Measurements from ENCODE around the gene ZNF625.

Gene ZNF625

DNA sequence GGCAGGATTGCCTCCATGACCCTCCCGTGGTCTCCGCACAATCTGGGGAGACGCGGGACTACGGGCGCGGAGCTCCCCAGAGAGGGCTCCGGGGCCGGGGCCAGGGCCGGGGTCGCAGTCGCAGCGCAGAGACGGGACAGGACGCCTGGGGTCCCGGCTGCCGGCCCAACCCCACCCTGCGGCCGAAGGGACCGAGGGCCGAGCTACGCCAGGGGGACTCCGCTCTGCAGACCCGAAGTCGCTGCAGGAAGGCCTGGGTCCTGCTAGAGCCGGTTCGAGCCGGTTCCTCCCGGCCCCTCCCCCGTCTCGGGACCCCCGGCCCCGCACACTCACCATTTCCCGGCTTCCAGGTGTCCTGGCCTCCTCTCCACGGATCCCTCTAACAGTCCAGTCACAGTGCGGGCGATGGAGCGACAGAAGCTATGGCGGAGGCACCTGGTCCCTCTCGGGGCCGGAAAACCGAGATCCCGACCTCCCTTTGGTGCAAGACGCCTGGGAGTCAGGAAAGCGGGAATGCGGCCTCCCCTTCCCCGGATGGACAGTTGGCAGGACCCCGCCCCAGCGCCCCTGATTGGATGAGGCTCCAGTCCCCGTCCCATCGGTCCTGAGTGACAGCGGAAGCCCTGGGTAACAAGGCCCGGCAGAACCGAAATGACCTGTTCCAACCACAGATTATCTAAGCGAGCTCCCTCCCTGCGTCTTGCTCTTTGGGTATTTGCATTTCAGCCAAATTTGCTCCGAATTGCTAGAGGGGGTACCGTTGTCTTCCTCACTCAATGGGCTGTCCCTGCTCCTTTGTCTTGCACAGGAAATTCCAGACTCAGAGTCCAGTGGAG, at the start of gene ZNF625:
Gene ZNF625, minus strand, starts transcription at position 512 of the 836 bp plus-strand sequence. Its CDS starts 176 bp downstream, at position 336.
- peak; percentile 94 for DNase-seq

- DNase-seq: no peak
Measured at GRCh38 chr19:12205296-12205695, 48.8 kb upstream of the ZNF625 start.

DNA sequence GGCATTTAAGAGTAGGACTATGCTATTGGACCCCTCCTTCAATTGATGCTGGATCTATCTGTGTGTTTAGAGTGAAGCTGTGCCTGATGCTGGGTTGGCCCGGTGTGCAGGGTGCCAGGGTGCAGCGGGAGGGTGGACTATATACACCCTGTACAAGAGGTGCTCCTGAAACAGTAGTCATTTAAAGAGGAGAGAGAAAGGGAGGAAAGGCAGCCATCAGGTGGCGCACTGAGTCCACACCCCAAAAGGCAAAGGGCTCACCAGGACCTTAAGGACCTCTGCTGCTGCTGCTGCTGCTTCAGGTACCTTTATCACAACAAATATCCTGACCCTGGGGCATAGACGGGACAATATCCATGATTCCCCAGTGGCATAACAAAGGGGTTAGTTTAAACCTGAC, 45.7 kb upstream of the ZNF625 start:
- no peak for DNase-seq

- no peak for DNase-seq
Measured at GRCh38 chr19:12199757-12200419, 43.4 kb upstream of the ZNF625 start.

GRCh38 chr19:12198136-12198535, 41.6 kb upstream of the ZNF625 start:
- DNase-seq: no peak

DNA sequence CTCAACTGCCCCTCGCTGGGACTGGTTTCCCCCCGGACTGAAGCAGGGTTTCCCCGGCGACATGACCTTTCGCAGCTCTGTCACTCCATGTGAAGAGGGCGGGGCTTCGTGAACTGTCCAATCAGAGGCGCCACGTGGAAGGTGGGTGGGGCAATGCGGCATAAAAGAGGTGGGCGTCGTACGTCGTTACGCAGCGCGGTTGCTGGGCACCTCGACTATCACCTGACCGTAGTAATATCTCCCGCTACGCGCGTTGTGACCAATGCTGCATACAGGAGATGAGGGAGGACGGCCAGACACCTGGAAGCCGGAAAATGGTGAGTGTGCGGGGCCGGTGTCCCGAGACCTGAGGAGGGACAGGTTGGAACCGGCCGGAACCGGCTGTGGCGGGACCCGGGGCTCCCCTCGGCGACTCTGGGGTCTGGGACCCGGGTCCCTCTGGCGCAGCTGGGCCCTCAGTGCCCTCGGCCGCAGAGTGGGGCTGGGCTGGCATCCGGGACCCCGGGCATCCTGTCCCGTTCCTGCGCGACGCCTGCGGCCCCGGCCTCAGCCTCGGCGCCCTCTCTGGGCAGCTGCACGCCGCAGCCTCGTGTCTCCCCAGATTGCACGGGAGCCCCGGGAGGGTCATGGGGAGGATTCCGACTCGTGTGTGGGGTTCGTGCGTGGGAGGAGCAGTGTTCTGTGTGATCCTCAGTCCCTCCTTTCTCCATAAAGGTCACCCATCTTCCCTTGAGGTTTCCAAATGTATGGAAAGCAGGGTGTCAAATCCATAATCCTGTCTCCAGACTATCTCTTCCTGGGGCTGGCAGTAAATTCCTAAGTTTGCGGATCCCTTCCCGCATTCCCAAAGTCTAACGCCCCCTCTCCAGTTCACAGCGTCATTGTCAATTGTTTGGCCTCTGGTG, 38.5 kb upstream of the ZNF625 start:
- peak; percentile 93 for DNase-seq

- no peak for DNase-seq
Measured at GRCh38 chr19:12187625-12188024, 31.1 kb upstream of the ZNF625 start.

- no peak for DNase-seq
Measured at GRCh38 chr19:12180377-12180776, 23.8 kb upstream of the ZNF625 start.

DNA sequence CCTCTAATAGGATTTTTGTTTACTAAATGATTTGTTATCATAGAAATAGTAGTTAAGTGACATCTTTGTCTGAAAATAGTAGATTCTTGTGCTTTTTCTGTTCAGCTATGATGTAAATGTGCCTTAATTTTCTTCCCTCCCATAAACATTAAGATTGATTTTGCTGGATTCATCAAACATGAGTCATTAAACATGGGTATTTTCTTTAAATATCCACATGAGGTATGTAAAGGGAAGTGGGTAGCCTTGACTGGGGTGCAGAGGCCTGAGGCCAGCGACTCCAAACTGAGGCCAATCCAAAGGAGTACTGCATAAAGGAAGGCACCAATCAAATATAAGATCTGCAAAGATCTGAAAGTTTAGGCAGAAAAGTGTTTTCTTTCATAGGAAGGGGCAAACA, 10.1 kb upstream of the ZNF625 start:
- no peak for DNase-seq

GRCh38 chr19:12163826-12164225, 7.3 kb upstream of the ZNF625 start:
- DNase-seq: no peak

DNA sequence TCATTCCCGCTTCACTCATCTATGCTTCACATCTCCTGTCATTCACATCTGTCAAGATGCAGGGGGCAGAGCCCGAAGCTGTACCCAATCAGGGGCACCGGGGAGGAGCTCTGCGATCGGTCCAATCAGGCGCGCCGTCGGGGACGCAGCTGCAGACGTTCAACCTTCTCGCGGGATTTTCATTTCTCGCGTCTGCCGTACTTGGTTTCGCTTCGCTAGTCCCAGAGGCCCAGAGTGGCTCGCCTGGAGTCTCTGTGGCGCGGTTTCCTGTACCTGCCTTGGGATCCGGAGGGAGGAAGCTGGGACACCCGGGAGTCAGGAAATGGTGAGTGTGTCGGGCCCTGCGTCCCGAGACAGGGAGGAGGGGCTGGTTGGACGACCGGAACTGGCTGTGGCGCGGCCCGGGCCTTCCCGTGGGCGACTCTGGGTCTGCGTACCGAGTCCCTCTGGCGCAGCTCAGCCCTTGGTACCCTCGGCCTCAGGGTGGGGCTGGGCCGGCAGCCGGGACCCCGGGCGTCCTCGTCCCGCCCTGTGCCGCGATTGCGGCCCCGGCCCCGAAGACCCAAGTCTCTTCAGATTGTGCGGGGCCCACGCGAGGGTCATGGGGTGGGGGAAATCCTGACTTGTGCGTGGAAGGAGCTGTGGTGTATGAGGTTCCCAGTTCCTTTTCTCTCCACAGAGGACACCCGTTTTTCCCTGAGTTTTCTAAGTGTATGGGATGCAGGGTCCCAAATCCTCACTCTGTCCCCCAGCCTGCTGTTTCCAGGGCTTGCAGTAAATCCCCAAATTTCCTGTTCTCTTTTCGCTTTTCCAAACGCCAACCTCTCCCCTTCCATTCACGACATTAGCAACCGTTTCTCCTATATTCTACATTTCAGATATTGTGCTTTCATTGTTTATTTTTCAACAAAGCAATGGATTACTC, 6.6 kb upstream of the ZNF625 start, which contains the start of gene ZNF136:
Gene ZNF136, plus strand, starts transcription at position 215 of the 925 bp plus-strand sequence. Its CDS starts 108 bp downstream, at position 323.
- peak; percentile 98 for DNase-seq

DNA sequence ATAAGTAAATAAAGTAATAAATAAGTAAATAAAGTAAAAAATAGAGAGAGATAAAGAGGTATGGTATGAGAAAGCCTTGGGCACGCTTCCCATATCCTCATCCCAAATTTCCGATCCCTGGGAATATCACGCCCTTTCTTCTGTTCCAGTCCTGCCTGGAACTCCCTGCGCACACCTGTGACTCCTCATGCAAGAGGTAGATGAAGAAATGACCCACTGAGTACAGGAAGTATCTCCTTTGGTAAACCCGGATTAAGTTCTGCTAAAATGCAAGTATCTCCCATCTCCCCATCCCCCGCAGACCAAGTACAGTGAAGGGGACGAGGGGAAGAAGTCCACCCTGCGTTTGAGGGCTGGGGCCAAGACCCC, 6.0 kb upstream of the ZNF625 start:
- DNase-seq: no peak

DNA sequence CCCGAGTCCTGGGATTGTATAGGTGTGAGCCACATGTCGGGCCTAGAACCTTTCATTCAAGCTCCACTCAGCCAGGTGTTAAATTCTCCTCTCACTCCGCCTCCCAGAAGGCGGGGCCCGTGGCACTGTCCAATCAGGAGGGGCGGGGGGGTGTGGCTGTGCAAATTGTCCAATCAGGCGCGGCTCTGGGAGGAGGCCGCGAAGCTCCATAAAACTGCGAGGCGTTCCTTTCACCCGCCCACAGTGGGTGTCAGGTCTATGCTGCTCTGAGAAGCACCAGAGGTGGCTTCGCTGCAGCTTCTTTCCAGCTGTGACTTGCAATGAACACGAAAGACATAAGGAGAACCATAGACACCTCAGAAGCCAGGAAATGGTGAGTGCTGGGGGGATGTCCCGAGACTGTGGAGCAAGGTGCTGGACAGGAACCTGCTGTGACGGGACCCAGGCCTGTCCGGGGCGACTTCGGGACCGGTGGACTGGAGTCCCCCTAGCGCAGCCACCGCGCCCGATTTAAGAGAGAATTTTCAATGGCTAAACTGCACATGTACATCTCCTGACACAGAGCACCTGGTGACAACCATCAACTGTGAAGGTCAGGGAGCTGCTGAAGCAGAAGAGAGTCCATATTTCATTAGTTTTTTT, 3.4 kb upstream of the ZNF625 start:
- no peak for DNase-seq

GRCh38 chr19:12155324-12155860, 1.1 kb downstream of the ZNF625 start:
- no peak for DNase-seq

DNA sequence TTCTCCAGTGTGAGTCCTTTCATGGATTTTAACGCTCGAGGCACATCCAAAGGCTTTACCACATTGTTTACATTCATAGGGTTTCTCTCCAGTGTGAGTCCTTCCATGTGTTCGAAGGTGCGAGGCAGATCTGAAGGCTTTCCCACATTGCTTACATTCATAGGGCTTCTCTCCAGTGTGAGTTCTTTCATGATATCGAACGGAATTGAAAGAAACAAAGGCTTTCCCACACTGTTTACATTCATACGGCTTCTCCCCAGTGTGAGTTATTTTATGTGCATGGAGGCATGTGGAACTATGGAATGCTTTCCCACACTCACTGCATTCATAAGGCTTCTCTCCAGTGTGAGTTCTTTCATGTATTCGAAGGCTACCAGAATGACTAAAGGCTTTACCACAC, 11.2 kb downstream of the ZNF625 start:
- DNase-seq: no peak

DNA sequence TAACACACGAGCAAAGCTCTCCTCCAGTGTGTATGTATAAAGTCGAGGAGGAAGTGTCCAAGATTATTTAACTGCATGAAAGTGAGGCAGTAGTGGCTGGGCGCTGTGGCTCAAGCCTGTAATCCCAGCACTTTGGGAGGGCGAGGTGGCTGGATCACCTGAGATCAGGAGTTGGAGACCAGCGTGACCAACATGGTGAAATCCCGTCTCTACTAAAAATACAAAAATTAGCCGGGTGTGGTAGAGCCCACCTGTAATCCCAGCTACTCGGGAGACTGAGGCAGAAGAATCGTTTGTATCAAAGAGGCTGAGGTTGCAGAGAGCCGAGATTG, 15.2 kb downstream of the ZNF625 start:
- no peak for DNase-seq

GRCh38 chr19:12140545-12141404, 15.8 kb downstream of the ZNF625 start:
- DNase-seq: peak; percentile 67

DNA sequence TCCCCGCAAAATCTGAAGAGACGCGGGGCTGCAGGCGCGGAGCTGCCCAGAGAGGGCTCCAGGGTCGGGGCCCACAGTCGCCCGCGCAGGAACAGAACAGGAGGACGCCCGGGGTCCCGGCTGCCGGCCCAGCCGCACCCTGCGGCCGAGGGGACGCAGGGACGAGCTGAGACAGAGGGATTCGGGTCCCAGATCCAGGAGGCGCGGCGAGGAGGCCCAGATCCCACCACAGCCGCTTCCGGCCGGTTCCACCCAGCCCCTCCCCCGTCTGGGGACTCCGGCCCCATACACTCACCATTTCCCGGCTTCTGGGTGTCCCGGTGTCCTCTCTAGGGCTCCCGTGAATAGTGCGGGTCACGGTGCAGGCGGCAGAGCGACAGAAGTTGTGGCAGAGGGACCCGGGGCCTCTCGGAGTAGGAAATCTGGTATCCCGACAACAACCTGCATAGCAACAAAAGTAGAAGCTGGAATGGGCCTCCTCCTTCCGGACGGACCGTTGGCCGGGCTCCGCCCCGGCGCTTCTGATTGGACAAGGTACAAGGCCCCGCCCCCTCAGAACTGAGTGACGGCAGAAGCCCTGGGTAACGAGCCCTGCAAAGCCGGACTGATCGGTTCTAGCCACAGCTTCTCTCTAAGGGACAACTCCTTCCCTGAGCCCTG, 16.5 kb downstream of the ZNF625 start, which contains the start of gene ZNF20:
Gene ZNF20, minus strand, starts transcription at position 466 of the 660 bp plus-strand sequence. Its CDS starts 168 bp downstream, at position 298.
- peak; percentile 84 for DNase-seq

- no peak for DNase-seq
Measured at GRCh38 chr19:12139269-12139668, 17.3 kb downstream of the ZNF625 start.
